HG03432 (cell line): ENCODE data around the gene SLC37A2.

Experiments
- ATAC-seq: cut with Tn5 transposase; IDR thresholded peaks from one replicate; pipeline ENCODE4 v1.9.1; 2021; ENCODE audit warnings: mild to moderate bottlenecking, moderate library complexity; ENCODE audit not compliant: unreplicated experiment

Gene SLC37A2

DNA sequence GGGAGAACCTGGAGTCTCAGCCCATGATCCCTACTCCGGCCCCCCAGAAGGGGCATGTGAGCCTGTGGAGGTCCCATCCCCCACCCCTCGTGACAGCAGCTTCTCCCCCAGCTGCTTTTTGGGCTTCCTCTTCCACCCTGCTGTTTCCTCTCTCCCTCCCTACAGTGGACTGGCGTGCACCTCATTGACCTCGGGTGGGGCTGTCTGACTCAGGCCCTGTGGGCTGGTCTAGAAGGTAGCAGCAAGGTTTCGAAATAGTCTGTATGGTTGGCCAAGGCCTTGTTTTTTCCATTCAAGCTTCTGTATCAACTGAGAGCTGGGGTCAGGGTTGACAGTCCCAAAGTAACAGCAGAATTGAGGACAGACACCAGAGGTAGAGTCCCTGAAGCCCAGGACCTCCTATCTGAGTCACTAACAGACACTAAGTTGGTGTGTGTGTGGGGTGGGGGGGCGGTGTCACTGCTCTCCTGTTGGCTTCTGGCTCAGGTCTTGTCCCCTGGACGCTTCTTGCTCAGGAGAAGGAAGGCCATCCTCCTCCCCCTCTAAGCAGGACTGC is 7.7 kb downstream of the SLC37A2 start:
- ATAC-seq: peak; percentile 68

GRCh38 chr11:125071435-125071834 is 8.3 kb downstream of the SLC37A2 start:
- no peak for ATAC-seq

- no peak for ATAC-seq
These were observed 8.7 kb downstream of the SLC37A2 start for GRCh38 chr11:125071846-125072217.

DNA sequence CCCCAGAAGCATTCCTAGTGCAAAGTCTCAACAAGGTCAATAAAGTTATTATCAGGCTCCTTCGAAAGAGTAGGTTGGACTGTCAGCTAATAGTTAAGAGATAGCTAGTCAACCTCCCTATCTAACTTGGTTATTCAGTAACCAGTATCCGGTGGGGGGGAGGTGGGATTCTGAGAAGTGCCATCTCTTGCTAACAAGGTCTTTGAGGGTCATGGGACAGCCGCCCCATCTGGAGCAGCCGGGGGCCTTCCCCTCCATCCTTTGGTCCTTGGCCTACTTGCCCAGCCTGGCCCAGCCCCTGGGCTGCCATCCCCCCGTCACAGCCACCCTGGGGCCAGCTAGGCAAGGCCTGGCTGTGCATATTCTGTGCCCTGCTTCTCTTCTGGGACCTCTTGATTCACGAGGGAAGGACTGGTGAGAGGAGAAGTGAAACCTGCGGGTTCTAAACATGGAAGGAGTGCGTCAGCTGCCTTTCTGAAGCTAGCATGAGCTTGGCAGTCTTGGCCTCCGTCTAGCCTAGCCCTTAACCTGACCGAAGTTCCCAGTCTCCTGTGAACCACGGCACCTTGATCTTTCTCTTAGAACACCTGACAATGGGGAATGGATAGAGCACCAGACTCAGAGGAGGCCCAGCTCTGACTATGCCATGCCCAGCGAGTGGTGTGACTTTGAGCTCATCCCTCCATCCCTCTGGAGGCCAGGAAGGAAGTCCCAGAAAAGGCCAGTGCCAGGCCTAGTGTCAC is 9.3 kb downstream of the SLC37A2 start:
- peak; percentile 83 for ATAC-seq

DNA sequence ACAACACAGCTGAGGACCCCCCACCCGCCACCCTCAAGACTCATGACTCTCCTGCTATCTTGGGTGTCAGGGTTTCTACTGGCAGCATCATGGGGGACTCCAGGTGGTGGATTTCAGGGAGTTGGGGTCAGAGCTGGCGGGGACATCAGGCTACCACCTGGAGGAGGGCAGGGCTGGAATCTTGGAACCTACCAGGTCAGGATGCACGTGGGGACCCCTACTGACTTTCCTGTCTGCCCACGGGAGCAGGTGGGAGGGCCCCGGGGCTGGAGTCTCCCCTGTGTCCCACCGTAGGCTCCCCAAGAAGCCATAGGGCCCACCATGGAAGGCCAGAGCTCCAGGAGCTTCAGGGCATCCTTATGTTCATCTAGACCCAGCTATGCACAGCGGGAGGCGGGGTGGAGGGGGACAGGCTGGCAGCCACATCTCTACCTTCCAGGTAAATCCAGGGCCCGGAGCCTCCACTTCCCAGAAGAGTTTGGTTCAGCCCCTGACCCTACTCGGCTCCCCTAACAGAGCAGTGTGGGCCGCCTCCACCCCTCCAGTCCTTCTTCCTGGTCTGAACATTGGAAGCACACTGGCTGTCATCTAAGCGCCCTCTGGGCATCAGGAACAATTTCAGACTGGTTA is 10.0 kb downstream of the SLC37A2 start:
- ATAC-seq: no peak

GRCh38 chr11:125073616-125074483 is 10.7 kb downstream of the SLC37A2 start:
- ATAC-seq: no peak

- no peak for ATAC-seq
These were observed 11.6 kb downstream of the SLC37A2 start for GRCh38 chr11:125074511-125075241.

- ATAC-seq: no peak
These were observed 12.1 kb downstream of the SLC37A2 start for GRCh38 chr11:125075242-125075625.

GRCh38 chr11:125075900-125076317 is 12.8 kb downstream of the SLC37A2 start:
- ATAC-seq: no peak

DNA sequence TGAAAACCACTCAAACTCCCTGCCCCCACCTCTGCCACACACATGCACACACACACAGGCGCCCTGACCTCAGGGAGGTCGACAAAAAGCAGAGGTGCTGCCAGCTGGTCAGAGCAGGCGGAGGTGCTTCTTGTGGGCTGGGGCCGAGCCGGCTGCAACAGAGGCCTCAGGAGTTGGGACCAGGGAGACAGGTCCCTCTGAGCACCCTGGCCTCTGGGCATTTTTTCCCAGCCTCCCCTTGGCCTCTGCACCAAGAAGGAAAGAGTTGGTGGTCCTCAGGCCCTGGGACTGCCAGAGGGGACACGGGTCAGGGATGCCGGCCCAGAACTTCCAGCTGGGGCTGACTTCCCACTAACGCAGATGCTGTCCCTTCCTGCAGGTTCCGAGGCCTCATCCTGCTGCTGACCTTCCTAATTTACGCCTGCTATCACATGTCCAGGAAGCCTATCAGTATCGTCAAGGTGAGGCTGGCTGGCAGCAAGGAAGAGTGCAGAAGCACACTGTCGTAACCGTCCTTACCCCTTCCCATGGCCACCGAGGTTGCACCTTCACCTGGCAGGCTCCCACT is 13.4 kb downstream of the SLC37A2 start:
- no peak for ATAC-seq

GRCh38 chr11:125078016-125078415 is 14.9 kb downstream of the SLC37A2 start:
- no peak for ATAC-seq

DNA sequence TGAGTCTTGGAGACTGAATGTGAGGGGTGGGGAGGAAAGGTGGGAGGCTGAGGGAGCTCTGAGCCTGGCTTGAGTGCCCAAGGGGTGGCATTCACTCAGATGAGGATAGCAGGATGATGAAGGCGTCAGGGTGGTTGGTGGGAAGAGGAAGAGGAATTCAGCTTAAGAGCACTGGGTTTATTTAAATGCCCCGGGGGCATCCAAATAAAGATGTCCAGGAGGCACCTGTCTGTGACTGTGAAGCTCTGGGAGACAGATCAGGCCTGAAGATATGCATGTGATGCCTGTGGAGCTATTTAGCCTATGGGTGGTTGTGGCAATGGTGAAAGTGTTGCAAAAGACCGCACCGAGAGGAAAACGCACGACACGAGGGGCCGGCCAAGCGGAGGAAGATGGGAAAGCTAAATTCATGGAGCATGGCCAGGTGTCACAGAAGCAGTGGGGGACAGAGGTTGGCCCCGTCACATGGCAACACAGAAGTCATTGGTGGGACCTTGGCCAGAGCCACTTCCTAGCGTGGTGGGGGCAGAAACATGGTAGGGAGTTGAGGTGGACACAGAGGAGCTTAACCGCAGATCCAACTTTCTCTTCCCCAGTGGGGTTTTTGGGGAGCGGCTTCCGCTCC is 15.5 kb downstream of the SLC37A2 start:
- ATAC-seq: no peak

DNA sequence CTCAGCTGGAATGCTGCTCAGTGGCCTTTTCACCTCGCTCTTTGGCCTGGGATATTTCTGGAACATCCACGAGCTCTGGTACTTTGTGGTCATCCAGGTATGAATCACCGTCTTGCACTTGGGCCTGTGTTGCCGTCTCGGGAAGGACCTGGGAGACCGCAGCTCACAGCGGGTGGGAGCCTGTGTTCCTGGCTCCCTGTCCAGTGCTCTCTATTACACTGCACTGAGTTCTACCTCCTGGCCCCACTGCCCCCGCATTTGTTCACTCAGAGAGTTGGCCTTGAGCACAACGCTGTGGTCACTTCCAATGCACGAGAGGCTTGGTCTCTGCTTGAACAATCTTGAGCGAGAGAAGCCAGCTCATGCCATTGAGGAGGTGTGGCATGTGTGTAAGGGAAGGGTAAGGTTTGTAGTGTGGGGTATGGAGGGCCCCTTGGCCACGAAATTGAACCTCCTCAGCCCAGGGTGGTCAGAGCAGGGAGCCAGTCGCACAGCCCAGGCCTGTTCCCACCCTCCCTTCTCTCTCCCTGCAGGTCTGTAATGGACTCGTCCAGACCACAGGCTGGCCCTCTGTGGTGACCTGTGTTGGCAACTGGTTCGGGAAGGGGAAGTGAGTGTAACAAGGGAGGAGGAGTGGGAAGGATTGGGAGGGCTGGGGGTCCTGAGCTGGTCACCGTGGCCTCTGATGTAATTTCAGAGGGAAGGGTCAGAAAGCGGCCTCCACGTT is 16.2 kb downstream of the SLC37A2 start:
- no peak for ATAC-seq

DNA sequence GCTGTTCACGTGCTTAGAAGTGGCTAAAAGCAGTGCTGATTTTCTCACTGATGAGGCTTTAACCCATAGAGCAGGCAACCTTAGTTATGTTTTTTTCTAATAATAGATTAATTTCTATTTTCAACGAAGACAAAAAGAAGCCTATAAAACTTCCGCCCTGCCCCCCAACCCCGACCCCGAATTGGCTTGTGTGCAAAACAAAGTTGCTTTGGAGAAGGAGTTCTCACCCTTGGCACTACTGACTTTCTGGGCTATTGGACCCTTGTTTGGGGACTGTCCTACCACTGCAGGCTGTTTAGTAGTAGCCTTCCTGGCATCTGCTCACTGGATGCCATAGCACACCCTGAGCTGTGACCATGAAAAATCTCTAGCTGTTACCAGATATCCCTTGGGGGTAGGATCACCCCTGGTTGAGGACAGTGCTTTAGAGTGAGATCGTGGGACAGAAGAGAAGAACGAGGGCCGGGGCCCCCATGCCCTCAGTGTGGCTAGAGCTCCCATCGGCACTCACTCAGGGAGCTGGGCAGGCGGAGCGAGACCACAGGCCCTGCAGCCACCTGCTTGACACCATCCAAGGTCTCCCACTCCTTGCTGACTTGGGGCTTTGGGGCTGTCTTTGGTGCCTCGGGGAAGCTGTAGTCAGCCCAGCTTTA is 16.9 kb downstream of the SLC37A2 start:
- no peak for ATAC-seq

DNA sequence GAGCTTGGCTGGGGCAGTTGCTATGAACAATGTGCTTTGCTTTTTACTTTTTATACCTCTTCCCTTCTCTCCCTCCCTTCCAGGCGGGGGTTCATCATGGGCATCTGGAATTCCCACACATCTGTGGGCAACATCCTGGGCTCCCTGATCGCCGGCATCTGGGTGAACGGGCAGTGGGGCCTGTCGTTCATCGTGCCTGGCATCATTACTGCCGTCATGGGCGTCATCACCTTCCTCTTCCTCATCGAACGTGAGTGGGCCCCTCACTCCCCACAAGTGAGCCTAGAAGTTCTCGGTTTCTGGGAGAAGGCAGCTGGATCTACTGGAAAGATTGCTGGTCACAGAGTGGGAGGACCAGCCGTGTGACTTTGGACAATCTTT is 17.4 kb downstream of the SLC37A2 start:
- ATAC-seq: no peak

DNA sequence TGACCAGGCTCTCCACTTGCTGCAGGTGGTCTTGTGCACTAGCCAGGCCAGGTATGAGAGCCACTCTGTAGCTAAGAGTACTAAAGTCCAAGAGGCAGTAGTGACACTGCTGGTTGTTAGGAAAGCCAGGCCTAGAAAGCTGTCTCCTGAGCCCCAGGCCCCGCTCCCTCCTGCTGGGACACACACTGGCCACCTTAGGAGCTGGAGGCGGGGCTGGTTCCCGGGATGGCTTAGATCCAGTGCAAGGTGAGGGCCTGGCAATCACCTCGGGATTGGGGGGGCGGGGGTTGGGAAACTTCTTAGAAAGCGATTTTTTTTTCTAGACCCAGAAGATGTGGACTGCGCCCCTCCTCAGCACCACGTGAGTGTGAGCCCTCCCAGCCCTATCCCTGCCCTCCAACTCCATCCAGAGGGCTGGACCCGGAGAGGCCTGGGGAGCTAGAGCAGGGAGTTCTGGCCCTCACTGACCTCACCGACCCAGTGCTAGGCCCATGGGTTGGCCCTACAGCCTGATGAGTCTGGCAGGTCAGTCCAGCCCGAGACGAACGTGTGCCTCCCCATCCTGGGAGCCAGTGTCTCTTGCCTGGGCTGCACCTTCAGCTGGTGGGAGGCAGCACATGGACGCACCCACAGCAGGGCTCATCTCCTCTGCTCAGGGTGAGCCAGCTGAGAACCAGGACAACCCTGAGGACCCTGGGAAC is 18.1 kb downstream of the SLC37A2 start:
- ATAC-seq: no peak

DNA sequence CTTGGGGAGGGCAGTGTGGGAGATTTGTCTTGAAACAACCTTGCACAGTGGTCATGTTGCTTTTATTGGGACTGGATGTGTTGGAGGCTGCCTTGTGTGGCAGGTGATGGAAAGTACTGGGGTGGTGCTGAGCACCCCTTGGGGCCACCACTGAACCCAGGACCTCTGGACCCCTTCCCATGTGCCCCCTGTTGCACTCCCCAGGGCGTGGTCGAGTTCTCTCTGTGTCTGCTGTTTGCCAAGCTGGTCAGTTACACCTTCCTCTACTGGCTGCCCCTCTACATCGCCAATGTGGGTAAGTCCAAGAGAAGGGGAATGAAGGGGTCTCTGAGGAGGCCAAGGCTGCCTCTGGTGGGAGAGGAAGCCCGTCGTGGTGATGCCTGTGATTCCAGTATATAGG is 18.9 kb downstream of the SLC37A2 start:
- ATAC-seq: no peak

GRCh38 chr11:125082611-125083311 is 19.7 kb downstream of the SLC37A2 start:
- no peak for ATAC-seq
